Measurements from ENCODE around the gene PRDM5.

PRDM5 gene

GRCh38 chr4:120819805-120820437 lies 102.6 kb downstream of the PRDM5 start:
- no peak for DNase-seq (ENCODE audit: low spot score)

GRCh38 chr4:120816296-120816965 lies 106.1 kb downstream of the PRDM5 start:
- no peak for DNase-seq (ENCODE audit: low spot score)

- DNase-seq (ENCODE audit: low spot score): no peak
Observed at GRCh38 chr4:120815361-120815760, 107.2 kb downstream of the PRDM5 start.

- no peak for DNase-seq (ENCODE audit: low spot score)
Observed at GRCh38 chr4:120814886-120815285, 107.6 kb downstream of the PRDM5 start.

GRCh38 chr4:120812216-120812615 lies 110.3 kb downstream of the PRDM5 start:
- no peak for DNase-seq (ENCODE audit: low spot score)

GRCh38 chr4:120809518-120809917 lies 113.0 kb downstream of the PRDM5 start:
- DNase-seq (ENCODE audit: low spot score): no peak

- DNase-seq (ENCODE audit: low spot score): no peak
Observed at GRCh38 chr4:120808475-120809141, 113.9 kb downstream of the PRDM5 start.

- no peak for DNase-seq (ENCODE audit: low spot score)
Observed at GRCh38 chr4:120801137-120801758, 121.3 kb downstream of the PRDM5 start.

GRCh38 chr4:120798570-120798969 lies 124.0 kb downstream of the PRDM5 start:
- DNase-seq (ENCODE audit: low spot score): no peak

GRCh38 chr4:120796271-120796670 lies 126.3 kb downstream of the PRDM5 start:
- DNase-seq (ENCODE audit: low spot score): no peak

- no peak for DNase-seq (ENCODE audit: low spot score)
Observed at GRCh38 chr4:120785202-120785601, 137.3 kb downstream of the PRDM5 start.

- DNase-seq (ENCODE audit: low spot score): no peak
Observed at GRCh38 chr4:120777459-120777858, 145.1 kb downstream of the PRDM5 start.

- no peak for DNase-seq (ENCODE audit: low spot score)
Observed at GRCh38 chr4:120775431-120775830, 147.1 kb downstream of the PRDM5 start.

GRCh38 chr4:120773641-120774040 lies 148.9 kb downstream of the PRDM5 start:
- DNase-seq (ENCODE audit: low spot score): no peak

- no peak for DNase-seq (ENCODE audit: low spot score)
Observed at GRCh38 chr4:120771907-120772306, 150.6 kb downstream of the PRDM5 start.

- no peak for DNase-seq (ENCODE audit: low spot score)
Observed at GRCh38 chr4:120770897-120771296, 151.6 kb downstream of the PRDM5 start.

GRCh38 chr4:120769227-120769626 lies 153.3 kb downstream of the PRDM5 start:
- no peak for DNase-seq (ENCODE audit: low spot score)

- no peak for DNase-seq (ENCODE audit: low spot score)
Observed at GRCh38 chr4:120765260-120765680, 157.3 kb downstream of the PRDM5 start.

GRCh38 chr4:120763650-120764049 lies 158.9 kb downstream of the PRDM5 start:
- DNase-seq (ENCODE audit: low spot score): no peak

- DNase-seq (ENCODE audit: low spot score): no peak
Observed at GRCh38 chr4:120761070-120761469, 161.5 kb downstream of the PRDM5 start.

- DNase-seq (ENCODE audit: low spot score): no peak
Observed at GRCh38 chr4:120760047-120760446, 162.5 kb downstream of the PRDM5 start.

- DNase-seq (ENCODE audit: low spot score): no peak
Observed at GRCh38 chr4:120755864-120756263, 166.7 kb downstream of the PRDM5 start.

GRCh38 chr4:120754590-120754989 lies 167.9 kb downstream of the PRDM5 start:
- DNase-seq (ENCODE audit: low spot score): no peak
